NCI-H2171 treated with DMSO at 0.1 percent for 48 hours (cell line): ENCODE results near the gene CALY.

Experiments used
- DNase-seq: peaks from one replicate; lab custom pipeline; 2025; lab: John Stamatoyannopoulos, UW

CALY gene

DNA sequence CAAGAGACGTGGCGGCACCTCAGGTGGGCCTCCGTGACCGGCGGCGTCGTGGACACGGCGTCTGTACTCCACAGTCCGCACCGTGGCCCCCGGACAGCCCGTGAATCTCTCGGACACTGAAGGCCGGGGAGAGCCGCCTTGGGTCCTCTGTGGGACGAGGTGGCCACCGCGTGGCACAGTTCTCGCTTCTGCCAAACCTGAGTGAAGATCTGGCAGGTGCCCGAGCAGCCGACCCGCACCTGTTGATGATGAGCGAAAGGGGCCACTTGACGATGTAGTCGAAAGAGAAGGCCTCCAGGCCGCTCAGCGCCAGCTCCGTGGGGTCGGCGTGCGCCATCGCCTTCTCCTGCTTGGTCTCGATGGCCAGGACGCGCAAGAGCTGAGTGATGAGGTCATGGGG, 51.5 kb downstream of the CALY start:
- no peak for DNase-seq

DNA sequence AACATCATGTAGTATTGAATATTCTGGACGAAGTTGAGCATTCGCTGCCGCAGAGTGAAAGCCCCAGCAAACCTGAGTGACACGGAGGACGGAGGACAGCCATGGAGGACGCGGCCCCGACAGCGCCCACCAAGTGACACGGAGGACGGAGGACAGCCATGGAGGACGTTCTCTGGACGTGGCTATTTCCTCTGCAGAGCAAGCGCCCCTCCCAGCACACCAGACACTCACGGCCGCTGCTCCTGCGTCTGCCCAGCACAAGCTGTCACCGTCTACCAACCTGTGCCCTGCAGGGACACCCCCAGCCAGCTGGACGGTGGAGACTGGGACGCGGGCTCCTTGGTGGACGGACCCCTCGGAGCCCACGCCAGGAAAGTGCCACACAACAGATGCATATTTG, 52.8 kb downstream of the CALY start:
- DNase-seq = no peak

DNA sequence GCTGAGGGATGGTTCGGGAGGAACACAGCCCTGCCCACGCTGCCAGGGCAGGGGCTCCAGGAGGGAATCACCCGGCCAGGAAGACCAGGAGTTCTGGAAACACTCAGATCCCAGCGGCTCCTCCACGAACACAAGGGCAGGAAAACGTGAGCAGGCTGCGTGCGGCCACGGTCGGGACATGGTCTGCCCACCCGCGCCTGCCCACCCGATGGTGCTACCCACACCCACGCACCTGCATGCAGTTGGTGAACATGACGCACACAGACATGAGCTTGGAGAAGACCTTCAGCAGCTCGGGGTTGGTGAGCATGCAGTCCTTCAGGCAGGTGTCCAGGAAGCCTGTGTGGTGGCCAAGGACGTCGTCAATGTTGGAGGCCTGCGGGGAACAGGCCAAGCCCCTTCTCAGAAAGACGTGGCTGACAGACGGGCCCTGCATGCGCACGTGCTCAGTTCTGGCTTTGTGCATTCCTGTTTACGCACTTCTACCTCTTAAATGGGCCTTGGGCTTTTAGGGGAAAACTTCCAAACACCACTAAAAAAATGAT, 53.8 kb downstream of the CALY start:
- no peak for DNase-seq

DNA sequence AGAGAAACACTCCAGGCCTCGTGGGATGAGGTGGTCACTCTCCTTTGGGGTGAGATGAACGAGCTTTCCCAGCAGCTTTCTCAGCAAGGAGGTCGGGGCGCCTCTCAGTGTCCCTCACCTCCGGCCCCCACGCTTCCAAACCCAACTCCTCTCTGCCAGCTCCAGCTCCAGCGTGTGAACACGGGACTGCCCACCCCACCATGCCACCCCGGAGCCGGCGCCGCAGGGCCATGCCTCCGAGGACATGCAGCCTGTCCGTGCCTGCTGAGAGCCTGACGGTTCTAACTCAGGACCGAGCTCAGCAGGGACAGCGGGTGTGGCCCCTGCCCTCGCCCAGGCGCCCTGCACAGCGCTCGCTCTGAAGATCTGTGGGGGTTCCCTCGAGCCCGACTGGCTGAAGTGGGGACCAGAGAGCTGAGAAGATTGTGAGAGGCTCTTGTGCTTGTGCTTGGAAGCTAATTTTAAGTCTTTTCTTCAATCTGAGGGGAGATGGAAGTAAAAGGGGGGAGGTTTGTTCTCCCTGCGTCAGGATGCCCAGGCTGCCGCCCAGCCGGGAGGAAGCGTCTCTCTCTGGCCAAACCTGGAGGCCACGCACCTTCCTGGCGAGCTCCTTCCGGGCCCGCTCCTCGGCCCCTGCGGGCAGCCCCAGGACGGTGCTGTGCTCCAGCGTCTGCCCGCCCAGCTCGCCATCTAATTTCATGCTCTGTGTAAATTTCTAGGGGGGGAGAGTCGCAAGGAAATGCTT, 54.9 kb downstream of the CALY start:
- no peak for DNase-seq

DNA sequence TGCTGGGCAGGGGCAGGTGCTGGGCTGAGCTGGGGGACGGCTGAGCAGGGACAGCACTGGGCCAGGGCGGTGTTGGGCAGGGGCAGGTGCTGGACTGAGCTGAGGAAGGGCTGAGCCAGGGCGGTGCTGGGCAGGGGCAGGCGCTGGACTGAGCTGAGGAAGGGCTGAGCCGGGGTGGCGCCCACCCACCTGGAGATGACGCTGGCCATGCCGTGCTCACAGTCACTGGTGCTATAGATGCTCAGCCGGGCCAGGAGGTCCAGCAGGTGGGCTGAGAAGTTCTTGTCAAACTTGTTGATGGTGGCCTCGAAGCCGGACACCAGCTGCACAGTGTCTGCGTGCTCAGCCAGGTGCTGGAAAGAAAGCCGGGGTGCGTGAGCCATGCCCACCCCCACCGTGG, 55.6 kb downstream of the CALY start:
- no peak for DNase-seq

DNA sequence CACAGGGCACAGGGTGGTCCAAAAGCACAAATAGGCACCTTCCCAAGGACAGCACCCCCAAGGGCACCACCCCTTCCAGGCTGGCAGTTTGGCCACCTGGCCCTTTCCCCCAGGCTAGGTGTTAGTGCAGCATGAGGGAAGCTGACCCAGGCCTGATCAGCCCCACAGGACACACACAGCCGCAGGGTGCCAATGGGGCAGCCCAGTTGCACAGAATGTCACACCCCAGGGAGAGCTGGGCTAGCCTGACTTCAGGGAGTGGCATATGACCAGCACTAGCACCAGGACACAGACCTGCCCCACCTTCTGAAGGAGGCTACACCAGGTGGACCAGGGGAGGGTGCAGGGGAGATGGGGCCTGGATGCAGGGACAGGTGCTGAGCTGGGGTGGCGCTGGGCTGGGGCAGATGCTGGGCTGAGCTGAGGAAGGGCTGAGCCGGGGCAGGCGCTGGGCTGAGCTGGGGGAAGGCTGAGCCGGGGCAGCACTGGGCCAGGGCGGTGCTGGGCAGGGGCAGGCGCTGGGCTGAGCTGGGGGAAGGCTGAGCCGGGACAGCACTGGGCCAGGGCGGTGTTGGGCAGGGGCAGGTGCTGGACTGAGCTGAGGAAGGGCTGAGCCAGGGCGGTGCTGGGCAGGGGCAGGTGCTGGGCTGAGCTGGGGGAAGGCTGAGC, 56.2 kb downstream of the CALY start:
- no peak for DNase-seq

DNA sequence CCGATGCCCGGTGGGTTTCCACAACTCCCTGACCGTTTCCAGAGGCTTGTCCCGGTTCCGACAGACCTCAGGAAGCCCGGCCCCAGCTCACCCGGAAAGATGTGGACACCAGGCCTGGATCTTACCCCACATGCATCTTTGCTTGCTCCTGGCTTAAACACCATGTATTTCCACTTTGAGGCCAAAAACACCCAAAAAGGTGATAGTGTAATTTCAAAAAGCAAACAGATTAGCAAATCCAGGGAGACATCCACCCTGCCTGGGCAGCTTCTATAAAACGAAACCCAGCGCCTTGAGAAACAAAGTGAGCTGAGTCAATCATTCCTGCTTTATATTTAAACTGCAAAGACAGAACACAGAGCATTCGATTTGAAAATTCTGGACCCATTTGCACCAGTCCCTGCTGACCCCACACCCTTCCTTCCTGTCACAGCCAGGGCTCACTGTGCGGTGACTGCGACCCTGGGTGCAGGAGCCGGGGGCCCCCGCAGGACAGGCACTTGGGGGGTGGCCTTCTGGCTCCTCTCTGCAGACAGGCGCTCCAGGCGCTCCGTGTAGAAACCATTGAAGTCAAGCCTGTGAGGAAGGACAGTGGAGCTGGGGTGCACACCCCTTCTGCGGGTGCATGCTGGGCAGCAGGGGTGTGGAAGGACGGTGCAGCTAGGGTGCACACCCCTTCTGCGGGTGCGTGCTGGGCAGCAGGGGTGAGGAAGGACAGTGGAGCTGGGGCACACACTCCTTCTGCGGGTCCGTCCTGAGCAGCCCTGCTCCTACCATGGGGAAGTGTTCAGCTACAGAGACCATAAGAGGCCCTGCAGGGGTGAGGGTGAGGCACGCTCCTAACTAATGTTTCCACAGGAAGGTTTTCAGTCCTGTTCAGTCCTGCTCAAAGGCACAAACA, 57.1 kb downstream of the CALY start:
- no peak for DNase-seq

DNA sequence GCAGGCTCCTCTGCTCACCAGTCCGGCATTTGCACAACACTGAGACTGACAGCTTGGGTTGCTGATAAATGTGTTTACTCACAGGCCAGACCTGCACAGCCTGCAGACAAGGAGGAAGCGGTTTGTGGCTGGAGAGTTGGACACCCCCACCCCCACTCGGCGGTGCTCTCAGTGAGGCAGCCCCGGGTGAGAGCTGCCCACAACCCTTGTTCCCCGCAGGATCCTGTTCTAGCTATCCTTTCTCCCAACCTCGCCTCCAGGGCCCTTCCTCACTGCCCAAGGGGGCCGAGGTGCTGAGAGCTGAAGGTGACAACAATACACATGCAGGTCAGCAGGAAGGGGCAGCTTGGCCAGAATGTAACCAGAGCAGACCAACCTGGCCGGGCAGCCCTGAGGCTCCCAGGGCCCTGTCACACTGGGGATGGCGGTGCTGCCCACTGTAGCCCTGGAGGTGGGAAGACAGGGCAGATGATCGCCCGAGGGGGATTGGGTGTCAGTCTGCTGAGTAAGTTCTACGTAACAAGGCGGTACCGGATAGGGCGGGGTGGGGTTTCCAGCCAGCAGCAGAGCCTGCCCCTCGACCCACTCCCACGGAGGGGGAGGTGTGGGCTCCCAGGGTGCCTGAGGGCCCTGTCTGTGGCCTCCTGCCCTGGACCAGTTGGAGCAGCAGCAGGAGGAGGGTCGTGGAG, 58.0 kb downstream of the CALY start:
- no peak for DNase-seq

DNA sequence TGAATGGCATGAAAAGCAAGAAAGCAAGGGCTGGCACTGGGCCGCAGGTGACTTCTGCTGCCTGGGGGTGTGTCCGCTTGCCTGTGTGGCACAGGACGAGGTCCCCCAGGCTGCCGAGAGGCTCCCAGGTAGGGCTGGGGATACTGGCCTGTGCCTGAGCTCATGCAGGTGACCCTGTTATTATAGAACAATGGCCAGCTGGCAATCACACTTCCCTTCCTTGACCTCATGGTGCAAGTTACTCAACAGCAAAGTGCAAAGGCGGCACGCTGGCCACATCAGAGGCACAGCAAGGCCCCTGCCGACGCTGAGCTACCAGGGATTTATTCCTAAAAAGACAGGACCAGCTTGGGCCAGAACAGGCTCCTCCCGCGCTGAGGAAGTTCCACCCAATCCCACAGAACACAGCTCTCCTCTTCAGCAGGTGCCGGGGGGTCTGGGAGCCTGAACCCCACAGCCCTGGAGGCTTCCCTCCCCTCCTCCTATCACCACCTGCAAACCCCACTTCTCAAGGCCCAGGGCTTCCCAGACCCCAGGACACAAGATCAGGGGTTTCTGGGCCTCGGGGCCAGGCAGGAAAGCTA, 58.6 kb downstream of the CALY start:
- no peak for DNase-seq

DNA sequence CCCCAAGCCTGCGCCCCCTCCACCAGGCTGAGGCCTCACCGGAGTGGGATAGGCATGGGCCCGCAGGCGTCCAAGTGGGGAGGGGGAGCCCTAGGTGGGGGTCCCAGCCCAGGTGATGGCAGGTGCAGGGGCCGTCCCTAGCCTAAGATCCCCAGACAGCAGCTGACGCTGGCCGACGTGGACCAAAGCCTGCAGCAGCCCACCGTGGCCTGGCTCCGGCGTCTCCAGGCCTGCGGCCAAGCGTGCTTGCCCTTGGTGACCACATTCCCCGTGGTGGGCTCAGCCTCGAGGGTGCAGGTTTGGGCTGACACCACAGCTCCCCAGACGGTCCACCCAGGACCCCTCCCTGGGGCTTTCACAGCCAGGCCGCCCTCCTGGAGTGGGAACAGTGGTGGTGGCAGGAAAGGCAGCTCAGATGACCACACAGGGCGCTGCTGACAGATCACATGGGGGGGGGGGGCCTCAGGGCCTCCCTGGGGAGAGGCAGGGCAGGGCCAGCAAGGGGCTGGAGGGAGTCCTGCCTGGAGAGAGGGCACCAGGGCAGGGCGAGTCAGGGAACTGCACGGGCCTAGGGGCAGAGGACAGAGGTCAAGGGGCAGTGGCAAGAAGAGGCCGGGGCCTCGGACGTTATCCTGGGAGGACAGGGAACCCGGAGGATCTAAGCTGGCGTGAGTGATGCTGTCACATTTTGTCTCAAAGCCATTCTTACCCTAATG, 59.3 kb downstream of the CALY start:
- DNase-seq = no peak

DNA sequence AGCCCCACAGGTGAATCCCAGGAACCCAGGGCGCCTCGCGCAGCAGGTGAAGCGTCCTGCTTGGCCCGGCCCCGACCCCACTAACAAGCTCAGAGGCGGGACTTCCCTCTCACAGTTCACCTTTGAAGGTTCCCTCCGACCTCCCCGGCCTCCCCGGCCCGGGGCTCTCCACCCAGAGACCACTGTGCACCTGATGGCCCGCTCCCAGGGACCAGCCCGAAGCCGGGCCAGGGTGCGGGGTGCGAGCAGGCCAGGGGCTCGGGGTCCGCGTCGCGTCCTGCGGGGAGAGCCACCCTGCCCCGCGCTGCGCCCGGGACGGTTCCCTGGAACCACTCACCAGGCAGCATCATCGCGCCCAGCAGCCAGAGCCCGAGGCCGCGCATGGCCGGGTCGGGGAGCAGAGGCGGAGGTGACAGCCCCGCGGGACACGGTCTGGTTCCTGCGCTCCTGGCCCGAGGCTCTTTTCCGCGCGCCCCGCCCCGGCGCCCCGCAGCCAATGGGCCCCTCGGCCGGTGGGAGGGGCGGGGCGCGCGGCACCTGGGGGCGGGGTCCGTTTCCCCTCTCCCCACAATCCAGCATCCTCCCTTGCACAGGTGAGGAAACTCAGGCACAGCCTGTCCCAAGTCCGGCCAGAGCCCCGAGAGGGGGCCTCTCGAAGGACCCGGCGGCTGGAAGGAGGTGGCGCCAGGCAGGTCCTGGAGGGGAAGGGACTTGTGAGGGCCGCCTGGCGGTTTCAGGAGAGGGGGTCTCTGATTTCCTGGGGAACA, 60.1 kb downstream of the CALY start, which contains the start of gene ADAM8:
Gene ADAM8 (minus strand): TSS at position 434 of the 767 bp plus-strand sequence. CDS start 51 bp downstream, at position 383.
- DNase-seq = peak; percentile 14

DNA sequence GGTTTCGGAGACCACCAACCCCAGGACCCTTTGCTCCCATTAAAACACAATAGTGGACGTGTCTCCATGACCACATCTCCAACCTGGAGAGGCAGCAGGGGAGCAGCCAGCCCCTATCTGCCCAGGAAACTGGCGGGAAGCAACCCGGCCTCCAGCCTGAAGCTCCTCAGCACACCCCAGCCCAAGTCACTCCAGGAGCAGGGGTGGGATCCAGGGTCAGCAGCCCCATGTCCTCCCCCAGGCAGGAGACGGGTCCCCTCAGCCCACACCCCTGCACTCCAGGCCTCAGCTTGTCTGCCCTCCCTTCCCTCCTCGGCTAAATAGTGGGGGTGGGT, 60.6 kb downstream of the CALY start:
- no peak for DNase-seq

DNA sequence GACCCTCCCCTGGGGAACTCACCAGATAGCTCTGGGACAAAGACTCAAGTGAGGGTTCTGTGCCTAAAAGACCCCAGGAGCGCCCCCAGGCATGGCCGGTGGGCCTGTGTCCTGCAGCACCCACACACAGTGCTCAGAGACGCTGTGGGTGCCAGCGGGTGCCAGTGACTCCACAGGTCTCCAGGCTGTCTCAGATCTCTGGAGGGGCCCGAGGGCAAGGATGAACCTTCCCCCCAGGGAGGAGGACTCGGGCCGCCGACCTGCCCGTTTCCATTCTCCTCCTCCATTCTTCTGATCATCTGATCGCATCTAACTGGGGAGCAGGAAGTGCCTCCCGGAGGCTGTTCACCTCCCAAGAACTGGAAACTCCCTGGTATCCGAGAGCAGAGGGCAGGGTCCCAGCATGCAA, 61.0 kb downstream of the CALY start:
- DNase-seq = no peak

DNA sequence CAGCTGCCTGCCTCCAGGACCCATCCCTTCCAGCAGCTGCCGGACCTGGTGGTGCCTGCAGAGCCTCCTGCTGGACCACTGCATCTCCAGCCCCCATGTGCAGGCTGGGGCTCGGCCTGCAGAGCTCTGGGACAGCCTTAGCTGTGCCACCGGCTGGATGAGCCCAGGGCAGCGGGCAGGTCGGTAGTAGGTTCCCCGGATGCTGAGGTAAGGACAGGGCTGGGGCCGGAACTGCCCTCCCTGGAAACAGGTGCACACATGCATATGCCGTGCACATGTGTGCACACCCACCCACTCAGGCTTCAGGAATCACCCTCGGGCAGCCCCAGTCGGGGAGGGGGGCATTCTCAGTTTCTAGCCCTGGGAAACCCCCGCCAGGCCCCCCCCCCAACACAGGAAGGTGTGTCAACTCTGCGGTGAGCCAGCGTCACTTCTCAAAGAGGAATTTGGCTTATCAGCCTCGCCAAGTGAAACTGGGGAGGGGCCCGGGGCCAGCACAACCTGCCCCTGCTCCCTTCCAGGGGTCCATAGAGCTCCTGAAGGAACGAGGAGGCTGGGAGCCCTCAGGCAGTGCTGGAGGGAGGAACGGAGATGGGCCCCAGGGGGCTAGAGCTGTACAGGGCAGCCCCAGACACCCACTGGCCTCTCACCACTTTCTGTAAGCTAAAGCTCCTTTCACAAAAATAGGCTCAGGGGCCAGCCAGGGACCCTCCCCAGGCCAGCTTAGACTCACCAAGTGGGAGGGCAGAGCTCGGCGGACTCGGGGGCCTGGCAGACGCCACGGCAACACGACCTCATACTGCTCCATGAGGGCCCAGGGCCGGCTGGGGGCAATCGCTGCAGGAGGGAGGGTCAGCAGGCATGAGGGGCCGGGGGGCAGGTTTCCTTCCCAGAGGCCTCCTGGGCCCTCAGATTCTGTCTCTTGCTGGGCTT, 61.7 kb downstream of the CALY start:
- no peak for DNase-seq
